Measurements from ENCODE around the gene DDX39A.
"Not testable (repeated sequence)": the region's sequence is repeated elsewhere in the genome, so short reads cannot be mapped to it uniquely, and the experiment has no call there.

Gene DDX39A

DNA sequence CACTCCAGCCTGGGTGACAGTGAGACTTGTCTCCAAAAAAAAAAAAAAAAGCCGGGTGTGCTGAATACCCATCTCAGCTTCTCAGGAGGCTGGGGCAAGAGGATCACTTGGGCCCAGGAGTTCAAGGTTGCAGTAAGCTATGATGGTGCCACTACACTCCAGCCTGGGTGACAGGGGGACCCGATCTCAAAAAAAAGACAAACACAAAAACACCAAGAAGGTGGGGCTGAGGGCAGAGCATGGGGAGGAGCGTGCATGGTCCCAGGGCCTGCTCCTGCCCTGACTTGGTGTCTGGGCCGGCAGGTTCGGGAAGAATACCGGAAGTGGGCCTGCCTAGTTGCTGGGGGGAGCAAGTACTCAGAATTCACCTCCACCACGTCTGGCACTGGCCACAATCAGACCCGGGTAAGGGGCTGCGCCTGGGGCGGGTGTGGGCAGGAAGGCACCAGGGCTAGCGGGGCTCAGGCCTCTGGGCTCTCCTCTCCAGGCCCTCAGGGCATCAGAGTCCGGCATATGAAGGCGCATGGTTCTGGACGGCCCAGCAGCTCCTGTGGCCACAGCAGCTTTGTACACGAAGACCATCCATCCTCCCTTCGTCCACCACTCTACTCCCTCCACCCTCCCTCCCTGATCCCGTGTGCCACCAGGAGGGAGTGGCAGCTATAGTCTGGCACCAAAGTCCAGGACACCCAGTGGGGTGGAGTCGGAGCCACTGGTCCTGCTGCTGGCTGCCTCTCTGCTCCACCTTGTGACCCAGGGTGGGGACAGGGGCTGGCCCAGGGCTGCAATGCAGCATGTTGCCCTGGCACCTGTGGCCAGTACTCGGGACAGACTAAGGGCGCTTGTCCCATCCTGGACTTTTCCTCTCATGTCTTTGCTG lies 11.3 kb downstream of the DDX39A start:
- DNase-seq = no peak

DNA sequence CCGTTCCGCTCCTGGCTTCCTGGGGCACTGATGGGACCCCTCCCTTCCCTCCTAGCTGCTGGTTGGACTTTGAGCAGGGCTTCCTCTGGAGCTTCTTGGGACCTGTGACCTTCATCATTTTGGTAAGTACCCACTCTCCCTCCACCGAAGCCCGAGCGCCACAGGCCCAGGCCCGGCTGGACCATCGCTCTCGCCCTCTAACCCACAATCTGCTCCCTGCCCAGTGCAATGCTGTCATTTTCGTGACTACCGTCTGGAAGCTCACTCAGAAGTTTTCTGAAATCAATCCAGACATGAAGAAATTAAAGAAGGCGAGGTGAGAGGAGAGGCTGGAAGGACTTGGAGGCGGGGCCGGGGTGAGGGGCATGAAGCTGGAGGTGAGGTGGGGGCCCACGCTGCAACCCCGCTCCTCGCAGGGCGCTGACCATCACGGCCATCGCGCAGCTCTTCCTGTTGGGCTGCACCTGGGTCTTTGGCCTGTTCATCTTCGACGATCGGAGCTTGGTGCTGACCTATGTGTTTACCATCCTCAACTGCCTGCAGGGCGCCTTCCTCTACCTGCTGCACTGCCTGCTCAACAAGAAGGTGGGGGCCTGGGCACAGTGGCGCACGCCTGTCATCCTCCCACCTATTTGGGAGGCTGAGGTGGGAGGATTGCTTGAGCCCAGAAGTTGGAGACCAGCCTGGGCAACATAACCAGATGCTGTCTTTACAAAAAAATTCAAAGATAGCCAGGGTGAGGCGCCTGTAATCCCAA lies 12.3 kb downstream of the DDX39A start:
- no peak for DNase-seq

GRCh38 chr19:14405758-14406644 lies 13.1 kb downstream of the DDX39A start:
- DNase-seq = peak; percentile 78

GRCh38 chr19:14405380-14405757 lies 13.8 kb downstream of the DDX39A start:
- DNase-seq = no peak

- DNase-seq = no peak
Measured at GRCh38 chr19:14404312-14404711, 14.8 kb downstream of the DDX39A start.

DNA sequence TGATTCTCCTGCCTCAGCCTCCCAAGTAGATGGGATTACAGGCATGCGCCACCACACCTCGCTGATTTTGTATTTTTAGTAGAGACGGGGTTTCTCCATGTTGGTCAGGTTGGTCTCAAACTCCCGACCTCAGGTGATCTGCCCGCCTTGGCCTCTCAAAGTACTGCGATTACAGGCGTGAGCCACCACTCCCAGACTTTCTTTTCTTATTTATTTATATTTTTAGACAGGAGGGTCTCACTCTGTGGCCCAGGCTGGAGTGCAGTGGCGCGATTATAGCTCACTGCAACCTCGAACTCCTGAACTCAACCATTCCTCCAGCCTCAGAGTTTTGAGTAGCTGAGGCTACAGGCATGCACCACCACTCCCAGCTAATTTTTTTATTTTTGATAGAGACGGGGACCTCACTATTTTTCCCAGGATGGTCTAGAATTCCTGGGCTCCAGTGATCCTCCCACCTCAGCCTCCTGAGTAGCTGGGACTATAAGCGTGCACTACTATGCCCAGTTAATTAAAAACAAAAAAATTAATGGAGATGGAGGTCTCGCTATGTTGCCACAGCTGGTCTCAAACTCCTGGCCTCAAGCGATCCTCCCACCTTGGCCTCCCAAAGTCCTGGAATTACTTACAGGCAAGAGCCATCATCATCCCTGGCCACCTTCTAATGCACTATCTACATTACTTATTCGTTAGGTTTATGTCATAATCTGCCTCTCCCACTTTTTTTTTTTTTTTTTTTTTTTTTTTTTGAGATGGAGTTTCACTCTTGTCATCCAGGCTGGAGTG lies 15.8 kb downstream of the DDX39A start:
- DNase-seq = not testable (repeated sequence)

DNA sequence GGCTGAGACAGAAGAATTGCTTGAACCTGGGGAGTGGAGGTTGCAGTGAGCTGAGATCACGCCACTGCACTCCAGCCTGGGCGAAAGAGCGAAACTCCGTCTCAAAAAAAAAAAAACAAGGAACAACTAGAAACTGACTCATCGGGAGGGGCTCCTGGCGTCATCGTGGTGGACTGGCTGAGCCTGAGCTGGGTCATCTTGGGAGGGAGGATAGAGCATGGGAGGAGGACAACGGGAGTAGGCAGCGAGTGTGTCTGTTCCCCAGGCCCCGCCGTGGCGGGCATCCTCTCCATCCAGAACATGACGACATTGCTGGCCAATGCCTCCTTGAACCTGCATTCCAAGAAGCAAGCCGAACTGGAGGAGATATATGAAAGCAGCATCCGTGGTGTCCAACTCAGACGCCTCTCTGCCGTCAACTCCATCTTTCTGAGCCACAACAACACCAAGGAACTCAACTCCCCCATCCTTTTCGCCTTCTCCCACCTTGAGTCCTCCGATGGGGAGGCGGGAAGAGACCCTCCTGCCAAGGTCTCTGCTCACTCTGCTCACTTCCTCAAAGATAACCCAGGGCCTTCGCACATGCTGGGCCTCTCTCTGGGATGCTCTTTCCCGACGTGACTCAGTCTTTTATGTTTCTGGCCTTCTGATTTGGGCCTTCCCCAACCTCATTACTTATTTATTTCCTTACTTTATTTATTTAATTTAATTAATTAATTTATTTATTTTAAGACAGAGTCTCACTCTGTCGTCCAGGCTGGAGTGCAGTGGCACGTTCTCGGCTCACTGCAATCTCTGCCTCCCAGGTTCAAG lies 16.6 kb downstream of the DDX39A start:
- no peak for DNase-seq

DNA sequence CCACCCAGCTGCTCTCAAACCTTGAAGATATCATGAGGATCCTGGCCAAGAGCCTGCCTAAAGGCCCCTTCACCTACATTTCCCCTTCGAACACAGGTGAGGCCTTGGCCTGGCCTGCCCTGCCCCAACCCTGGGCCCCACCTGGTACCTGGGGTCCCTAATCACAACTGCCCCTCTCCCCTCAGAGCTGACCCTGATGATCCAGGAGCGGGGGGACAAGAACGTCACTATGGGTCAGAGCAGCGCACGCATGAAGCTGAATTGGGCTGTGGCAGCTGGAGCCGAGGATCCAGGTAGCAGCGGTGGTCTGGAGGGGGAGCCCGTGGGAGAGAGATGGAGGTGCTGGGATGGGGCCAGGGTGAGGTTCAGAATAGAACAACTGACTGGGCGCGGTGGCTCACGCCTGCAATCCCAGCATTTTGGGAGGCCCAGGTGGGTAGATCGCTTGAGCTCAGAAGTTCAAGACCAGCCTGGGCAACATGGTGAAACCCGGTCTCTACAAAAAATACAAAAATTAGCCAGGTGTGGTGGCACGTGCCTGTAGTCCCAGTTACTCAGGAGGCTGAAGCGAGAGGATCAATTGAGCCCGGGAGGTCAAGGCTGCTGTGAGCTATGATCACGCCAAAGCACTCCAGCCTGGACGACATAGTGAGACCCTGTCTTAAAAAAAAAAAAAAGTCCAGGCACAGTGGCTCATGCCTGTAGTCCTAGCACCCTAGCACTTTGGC lies 17.5 kb downstream of the DDX39A start:
- no peak for DNase-seq

DNA sequence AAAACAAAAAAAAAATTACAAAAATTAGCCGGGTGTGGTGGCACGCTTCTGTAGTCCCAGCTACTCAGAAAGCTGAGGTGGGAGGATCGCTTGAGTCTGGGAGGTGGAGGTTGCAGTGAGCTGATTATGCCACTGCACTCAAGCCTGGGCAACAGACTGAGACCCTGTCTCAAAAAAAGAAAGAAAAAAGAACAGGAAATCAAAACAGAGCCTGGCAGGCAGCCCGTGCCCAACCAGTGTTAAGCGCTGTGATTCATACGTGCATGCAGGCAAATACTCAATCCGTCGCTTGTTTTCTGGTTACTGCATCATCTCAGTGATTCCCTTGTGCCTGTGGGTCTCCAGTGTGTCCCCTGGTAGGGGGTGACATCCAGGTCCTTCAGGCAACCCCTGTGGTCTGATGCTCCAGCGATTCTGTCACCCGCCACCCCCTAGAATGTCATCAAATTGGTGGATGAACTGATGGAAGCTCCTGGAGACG lies 18.1 kb downstream of the DDX39A start:
- DNase-seq = no peak

DNA sequence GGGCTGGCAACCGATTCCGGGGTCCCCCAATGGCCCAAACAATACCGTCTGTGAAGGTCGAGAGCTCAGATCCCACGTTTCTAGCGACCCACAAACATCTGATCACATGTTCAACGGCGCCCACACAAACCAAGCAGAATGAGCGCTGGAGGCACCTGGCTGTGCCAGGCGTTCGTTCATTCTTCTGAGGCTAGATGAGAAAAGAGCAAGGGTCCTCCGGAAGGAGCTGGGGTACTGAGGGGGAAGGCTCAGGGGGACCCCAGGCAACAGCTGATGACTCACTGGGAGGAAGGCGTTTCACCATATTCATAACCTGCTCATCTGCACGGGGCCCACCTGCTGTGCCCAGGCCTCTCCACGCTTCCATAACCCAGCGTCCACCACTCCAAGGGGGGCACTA lies 22.0 kb downstream of the DDX39A start:
- not testable (repeated sequence) for DNase-seq

- DNase-seq = not testable (repeated sequence)
Measured at GRCh38 chr19:14396730-14397129, 22.4 kb downstream of the DDX39A start.

DNA sequence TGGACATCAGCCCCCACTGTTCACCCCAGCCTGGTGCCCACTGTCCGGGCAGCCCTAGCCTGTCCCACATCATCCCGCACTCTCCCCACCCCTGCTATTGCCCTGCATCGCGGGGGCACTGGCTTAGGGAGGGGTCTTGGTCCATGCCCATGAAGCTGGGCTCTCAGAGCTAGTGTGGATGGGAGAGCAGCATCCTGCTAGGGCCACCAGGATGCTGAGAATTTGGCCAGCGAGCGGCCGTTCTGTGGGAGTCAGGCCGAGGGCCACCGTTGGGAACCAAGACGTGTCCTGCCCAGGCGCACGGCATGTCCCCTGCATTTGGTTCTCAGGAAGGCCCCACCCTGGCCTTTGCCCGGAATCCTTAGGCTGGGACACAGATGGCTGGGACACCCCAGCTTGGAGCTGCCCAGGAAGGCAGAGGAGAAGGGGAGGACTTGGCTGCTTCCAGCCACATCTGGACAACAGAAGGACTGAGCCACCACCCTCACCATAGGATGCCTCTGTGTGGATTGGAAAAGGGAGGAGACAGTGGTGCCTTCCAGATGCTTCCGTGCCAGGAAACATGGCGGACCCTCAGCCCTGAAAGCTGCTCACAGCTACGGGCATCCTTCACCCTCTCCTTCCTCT lies 23.3 kb downstream of the DDX39A start:
- DNase-seq = no peak

DNA sequence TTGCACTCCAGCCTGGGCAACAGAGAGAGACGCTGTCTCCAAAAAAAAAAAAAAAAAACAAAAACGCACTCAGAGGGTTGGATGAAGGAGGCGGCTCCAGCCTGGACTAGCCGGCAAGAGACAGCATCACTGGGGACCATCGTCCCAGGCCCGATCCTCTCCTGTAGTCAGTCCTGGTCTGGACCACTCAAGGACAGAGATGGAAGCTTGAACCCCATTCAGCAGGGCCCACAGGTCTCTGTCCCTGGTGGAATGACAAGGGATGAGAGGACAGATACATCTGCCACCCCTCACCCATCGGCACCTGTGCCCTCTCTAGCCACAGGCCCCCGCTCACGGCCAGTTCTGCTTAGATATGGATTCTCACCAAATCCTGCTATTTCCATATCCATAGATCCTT lies 23.9 kb downstream of the DDX39A start:
- DNase-seq = no peak

DNA sequence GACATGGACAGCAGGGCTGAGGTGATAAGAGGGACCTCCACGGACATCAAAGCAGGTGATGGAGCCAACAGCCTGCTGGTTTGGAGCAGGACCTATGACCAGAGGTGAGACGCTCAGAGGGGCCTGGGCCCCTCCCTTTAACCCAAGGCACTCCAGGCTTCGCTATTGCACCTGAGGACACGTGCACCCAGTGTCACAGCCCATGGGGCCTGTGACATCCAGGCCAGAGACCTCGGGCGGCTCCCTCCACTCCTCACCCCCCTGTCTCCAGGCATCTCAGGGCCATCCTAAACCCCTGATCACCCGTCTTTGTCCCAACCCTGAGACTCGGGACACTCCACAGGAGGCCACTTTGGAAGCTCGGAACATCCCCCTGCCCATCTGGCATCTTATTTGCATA lies 25.0 kb downstream of the DDX39A start:
- DNase-seq = no peak

DNA sequence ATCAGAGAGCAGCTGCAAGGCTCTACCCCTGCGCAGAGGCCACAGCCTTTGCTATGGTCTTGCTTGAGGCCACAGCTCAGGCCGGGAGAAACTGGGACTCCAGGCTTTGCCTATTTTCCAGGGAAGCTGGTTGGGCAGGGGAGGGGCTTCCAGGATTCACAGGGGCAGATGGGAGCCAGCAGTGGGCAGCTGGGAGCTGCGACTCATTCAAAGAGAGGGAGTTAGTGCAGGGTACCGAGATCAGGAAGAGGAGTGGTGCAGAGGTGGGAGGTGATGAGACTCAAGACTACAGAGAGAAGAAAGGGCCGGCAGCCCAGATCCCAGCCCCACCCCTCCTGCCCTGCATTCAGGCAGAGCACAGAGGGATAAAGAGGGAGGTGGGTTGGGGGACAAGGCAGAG lies 25.8 kb downstream of the DDX39A start:
- DNase-seq = no peak

GRCh38 chr19:14391156-14391821 lies 27.9 kb downstream of the DDX39A start:
- no peak for DNase-seq

- no peak for DNase-seq
Measured at GRCh38 chr19:14390548-14390947, 28.6 kb downstream of the DDX39A start.

- peak; percentile 38 for DNase-seq
Measured at GRCh38 chr19:14385492-14385891, 33.6 kb downstream of the DDX39A start.

All from CD4-positive, alpha-beta T cell treated with Interleukin-4 for 4 hours (primary cell).